Ovary (tissue), 3 donors: ENCODE data around the gene ATXN10.

Experiments
- POLR2A ChIP-seq: fragments of 450-650 bp; IDR thresholded peaks from one replicate; pipeline ENCODE4 v1.6.1; 2017; ENCODE audit warnings: antibody characterized with exemption, mild to moderate bottlenecking, moderate library complexity
- TF ChIP-seq, protein P1 (sequence below), 3 donors: fragments of 450-650 bp in 2 of 3; fragments of 200-600 bp in 1 of 3; IDR thresholded peaks; one replicate each; pipeline versions ENCODE4 v1.5.1 to v1.8.0; 2016 to 2022; ENCODE audit warnings: antibody characterized with exemption in 3 of 3, mild to moderate bottlenecking in 1 of 3
- donor health status: DM: no; HTN: no; CAD: no.

DNA sequence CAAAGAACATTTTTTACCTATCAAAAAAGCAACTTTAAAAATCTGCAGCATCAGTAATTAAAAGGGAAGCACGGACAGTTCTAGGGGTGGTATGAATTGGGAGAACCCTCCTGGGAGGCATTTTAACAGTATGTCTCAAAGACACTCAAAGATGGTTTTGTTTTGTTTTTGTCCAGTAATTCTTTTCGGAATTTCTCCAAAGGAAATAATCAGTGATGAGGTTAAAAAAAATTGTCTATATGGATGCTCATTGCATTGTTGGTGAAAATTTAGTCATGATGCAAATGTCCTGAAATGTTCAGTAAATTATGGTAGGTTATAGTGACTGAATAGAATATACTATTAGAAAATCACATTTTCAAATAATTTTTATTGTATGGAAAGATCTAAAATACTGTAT, 115.1 kb downstream of the ATXN10 start:
- TF ChIP-seq, protein P1, sequence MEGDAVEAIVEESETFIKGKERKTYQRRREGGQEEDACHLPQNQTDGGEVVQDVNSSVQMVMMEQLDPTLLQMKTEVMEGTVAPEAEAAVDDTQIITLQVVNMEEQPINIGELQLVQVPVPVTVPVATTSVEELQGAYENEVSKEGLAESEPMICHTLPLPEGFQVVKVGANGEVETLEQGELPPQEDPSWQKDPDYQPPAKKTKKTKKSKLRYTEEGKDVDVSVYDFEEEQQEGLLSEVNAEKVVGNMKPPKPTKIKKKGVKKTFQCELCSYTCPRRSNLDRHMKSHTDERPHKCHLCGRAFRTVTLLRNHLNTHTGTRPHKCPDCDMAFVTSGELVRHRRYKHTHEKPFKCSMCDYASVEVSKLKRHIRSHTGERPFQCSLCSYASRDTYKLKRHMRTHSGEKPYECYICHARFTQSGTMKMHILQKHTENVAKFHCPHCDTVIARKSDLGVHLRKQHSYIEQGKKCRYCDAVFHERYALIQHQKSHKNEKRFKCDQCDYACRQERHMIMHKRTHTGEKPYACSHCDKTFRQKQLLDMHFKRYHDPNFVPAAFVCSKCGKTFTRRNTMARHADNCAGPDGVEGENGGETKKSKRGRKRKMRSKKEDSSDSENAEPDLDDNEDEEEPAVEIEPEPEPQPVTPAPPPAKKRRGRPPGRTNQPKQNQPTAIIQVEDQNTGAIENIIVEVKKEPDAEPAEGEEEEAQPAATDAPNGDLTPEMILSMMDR (IDR thresholded peaks at IDR 0.05): no peak
- TF ChIP-seq POLR2A: no peak
